Heart left ventricle (tissue), 13 donors: ENCODE data around the gene MAML1.

Source experiments
- CTCF ChIP-seq, 12 donors: fragments of 200-600 bp; sonication (generic) in 4 of 12; IDR thresholded peaks; one replicate each; pipeline versions ENCODE4 v1.5.0 to v1.8.0; 2018 to 2022; ENCODE audit warnings: antibody characterized with exemption in 12 of 12, mild to moderate bottlenecking in 5 of 12
- POLR2A ChIP-seq, 2 donors: fragments of 450-650 bp; IDR thresholded peaks; one replicate each; pipeline ENCODE4 v1.6.1; 2017; ENCODE audit warnings: antibody characterized with exemption in 2 of 2, mild to moderate bottlenecking in 2 of 2, moderate library complexity in 2 of 2
- donor health status: ischemic (EF 13 %, LVEDD 7.1; RV severe dilation, severe dysfunction).
- donor health status: DM: no; HTN: yes; CAD: no.
- donor health status: DM: no; HTN: no; CAD: no.
- donor health status: ischemic (EF 25% LVEDD 6.9; RV normal size, moderate dysfunction).
- donor health status: ischemic (EF 25% LVEDD 5.7; RV mildly dilated, moderate dysfunction).
- donor health status: ischemic (EF 35%, LVEDD 5.7; RV mildly dilated, moderate dysfunction).
- donor health status: nonischemic (EF 11% LVEDD 7.7; RV severe dilation, severe dysfunction).
- donor health status: DM: yes; HTN: yes; CAD: no.
- donor health status: PGD.
- donor health status: ischemic (EF 29% LVEDD 5.4; RV normal size, mild dysfunction).
- donor health status: nonischemic (EF 23%, LVEDD 6.1; RV moderate dilation, normal function).

DNA sequence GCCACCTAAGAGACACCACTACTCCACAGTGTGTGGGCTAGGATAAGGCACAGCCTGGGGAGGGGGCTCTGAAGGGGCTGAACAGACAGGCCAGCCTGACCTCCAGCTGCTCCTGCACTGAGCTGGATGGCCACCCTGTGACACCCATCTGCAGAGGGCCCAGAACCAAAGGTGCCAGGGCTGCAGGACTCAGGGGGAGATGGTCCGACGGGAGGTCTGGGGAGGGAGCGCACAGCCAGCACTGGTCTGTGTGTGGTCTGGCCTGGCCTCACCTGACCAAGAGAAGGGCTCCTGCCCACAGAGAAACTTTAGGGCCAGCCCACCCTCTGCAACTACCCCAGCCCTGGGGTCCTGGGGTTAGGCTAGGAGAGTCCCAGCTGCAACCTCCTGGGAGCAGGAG lies 62.0 kb downstream of the MAML1 start:
- TF ChIP-seq CTCF (IDR thresholded peaks at IDR 0.05) = no peak
- TF ChIP-seq POLR2A (IDR thresholded peaks at IDR 0.05) = no peak
